ENCODE data around the gene IQSEC1.
A peak's percentile ranks its signal among the peaks of the same experiment; 100 is the strongest.

Gene IQSEC1

DNA sequence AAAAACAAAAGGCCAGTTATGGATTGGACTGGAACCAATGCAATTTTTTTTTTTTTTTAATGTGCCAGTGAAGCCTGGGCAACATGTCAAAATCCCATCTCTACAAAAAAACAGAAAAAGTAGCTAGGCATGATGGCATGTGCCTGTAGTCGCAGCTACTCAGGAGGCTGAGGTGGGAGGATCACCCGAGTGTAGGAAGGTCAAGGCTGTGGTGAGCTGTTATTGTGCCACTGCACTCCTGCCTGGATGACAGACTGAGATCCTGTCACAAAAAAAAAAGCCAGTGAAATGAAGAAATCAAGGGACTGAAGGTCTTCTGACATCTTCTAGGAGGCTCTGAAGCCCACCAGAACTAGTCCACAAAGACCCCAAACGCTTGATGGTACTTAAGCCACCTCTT lies 101.2 kb downstream of the IQSEC1 start:
- DNase-seq (ENCODE audit: low read depth in 2 of 2, low spot score in 1 of 2): no peak

DNA sequence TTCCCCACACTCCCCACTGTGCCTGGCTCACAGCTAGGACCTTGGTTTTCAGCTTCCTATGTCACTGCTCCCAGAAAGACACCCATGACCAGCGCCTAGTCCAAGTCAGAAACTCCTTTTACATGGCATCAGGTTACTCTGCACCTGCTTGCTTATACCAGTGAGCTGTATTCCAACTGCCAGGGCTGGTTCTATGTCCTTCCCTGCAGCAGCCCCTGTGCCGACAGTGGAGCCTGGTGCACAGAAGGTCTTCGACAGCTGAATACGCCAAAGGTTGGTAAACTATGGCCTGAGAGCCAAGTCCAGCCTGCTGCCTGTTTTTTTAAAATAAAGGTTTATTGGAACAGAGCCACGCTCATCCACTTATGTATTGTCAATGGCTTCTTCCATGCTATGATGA lies 102.5 kb downstream of the IQSEC1 start:
- DNase-seq (ENCODE audit: low read depth in 2 of 2, low spot score in 1 of 2): no peak

DNA sequence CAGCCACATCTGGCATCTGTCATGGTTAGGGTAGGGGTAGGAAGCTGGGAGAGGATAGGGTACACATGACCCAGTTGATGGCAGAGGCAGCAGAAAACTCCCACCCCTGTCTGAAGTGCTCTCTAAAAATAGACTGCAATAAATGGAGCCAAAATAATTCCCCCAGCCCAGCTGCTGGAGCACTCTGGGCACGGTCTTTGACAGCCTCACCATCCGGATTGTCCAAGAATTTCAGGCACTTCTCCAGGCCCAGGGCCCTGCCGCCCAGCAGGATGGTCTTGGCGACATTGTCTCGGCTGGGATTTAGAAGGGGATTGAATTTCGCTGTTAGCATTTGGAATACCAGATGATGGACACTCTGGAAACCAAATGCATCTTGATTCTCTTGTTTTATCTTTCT lies 103.7 kb downstream of the IQSEC1 start:
- no peak for DNase-seq (ENCODE audit: low read depth in 2 of 2, low spot score in 1 of 2)

DNA sequence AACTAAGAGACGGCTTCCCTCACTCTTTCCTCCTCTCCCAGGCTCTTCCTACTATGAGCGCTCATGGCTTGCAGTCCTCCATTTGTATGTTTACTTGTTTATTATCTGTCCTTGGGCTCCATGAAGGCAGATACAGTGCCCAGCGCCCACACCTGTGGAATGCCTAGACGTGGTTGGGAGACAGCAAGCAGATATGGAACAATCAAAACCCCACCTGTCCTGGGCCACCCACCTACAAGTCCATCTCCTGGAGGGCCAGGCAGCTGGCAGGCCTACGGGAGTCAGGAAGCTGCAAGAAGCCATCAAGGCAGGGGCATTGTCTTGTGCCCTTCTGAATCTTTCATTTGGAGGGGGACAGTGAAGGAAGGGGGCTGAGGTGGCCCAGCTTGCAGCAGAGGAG lies 104.7 kb downstream of the IQSEC1 start:
- no peak for DNase-seq (ENCODE audit: low read depth in 2 of 2, low spot score in 1 of 2)

DNA sequence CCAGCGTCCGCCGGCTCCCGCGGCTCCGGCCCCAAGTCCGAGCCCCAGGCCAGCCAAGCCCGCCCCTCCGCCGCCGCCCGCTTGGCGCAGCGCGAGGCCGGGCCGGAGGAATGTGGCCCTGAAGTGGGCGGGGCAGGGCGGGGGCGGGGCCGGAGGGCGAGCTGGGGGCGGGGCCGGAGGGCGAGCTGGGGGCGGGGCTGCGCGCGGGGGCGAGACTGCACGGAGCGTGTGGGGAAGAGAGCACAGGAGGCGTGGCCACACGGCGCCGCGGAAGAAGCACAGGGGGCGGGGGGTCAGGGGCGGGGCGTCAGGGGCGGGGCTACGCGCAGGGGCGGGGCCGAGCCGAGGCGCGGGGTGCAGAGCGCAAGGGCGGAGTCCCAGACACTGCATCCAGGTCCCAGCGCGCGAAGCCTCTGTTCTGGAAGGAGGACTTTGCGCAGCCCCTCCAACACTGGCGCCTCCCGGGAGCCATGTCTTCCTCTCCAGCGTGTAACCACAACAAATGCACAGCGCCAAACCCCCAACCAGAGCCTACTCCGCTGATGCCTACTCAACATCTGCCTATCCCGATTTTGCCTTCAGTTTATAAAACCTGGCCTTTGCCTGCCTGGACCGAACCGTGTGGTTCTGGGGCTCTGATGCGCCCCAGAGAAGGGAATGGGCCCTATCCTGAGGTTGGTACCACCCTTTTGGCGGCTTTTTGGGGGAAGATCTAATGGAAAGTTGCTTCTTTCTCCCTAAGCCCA lies 105.5 kb downstream of the IQSEC1 start:
- DNase-seq (ENCODE audit: low read depth in 2 of 2, low spot score in 1 of 2): peak; percentile 55 to 77

DNA sequence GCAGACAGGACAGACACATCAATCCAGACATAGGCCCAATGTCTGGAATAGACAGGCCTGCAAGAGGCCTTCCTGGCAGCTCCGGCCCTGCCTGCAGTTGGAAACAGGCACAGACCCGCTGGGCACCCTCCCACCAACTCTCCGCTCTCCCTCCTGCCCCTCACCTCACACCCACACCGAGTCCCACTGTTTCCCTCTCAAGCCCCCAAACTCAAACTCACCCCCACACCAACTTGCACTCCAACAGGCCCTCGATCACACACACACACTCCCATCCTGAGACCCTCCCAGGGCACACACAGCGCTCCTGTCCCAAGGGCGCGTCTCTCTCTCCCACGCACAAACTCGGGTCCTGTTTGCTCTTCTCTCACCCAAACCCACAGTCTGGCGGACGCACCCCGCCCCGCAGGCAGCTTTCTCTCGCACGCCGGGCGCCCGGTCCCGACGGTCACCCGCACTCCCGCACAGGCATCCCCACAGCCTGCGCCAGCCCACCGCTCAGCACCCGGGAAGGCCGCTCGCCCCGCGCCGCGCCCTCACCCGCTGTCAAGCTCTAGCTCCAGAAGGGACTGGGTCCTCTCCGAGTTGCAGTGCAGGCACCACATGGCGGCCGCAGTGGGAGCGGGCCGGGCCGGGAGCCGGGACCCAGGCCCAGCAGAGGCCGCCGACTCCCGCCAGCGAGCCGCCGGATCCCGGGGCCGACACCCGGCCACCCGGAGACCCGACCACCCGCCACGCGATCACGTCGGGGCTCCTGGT lies 106.2 kb downstream of the IQSEC1 start:
- no peak for DNase-seq (ENCODE audit: low read depth in 2 of 2, low spot score in 1 of 2)

DNA sequence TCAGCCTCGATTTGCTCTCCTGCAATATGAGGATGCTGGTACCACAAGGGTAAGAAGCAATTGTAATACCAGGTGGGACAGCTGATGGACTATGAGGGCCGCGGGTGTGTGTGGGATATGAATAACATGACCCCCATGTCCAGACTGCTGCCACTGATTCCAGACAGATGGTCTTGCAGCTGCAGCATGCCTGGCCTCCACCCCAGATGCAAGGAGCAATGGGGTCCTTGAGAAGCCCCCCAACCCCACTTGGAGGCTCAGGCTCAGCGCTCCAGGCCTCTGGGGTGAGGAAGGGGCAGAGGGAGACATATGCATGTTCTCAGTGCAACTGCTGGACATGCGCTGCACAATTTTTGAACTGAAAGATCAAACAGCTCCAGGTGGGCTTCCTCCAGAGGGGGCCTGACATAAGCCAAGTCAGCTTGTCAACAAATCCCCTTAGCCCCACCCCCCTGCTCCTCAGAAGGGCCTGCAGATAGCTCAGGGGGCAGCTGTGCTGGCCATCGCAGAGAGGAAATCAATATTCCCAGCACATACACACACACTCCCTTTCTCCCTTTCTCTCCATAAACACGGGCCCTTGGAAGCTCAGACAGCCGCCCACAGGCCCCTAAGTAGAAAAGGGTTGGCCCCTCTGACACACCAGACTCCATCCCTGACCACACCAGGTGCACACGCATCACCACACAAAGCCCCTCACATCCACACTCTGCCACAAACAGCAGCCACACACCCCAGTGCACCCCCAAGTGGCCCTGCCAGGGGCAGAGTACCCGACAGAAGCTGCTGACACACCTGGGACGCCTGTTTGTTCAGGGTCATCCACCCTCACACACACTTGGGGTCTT lies 107.0 kb downstream of the IQSEC1 start:
- DNase-seq (ENCODE audit: low read depth in 2 of 2, low spot score in 1 of 2): no peak

DNA sequence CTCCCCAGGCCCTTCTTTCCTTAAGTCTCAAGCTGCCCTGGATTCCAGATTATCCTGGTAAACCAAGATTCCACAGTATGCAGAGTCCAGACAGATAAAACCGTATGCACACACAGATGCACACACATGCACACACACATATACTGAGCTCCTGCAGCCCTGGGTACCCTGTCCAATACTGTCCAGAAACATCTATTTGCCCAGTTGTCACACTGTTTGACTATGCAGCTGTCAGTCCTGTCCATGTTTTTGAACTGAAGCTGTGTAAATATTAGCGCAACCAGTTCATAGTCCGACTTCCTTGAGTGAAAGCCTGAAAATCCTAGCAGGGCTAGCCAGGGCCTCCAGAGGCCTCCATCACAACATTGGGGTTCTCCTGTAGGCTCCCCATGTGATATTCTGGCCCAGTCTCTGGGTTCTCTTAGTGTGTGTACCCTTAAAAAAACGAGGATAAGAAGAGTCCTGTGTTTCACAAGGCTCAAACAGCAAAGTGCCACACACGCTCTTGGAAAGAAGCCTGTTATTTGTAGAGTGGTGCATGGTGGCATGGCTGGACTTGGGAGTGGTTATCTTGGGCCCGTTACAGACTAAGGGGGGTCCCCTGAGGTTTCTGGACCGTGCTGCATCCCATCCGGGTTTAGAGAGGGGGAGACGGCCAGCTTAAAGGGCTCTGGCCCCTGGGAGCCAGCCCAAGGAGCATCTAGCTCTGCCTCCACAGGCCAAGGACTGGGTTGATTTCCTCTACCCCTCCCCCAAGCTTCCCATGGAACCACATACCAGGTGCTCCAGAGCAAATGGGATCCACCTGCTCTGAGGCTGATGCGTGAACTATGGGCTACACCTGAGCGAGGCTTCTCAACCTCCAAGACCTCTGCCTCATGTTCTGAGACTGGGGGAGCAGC lies 108.3 kb downstream of the IQSEC1 start:
- no peak for DNase-seq (ENCODE audit: low read depth in 2 of 2, low spot score in 1 of 2)

DNA sequence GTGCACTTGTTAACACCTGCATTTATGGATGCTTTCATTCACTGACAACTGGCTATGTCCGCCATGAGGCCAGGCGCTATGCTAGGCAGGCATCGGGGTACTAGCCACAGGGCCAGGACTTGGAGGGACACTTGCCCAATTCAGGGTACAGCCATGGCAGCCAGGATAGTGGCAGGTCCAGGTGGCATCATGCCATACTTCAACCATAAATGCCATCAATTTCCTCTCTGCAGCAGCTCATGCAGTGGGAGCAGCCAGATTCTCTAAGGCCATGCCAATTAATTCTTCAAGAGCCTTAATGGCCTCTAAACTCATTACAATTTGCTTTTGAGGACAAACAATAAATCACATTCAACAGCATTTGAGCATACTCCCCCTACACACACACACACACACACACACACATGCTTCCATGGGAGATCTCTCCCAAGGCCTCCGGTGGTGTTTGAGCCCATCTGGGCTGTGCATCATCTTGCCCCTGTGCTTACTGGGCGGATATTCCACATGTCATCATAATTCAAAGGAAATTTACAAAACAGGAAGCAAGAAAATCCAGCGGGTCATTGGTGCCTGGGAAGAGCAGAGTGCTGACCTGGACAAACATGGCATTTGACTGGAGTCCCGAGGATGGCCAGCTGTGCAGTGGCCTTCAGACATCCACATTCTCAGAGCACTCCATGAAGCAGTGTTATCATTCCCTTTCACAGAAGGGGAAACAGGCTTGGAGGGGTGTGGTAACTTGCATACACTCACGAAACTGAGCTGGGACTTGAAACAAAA lies 109.1 kb downstream of the IQSEC1 start:
- DNase-seq (ENCODE audit: low read depth in 2 of 2, low spot score in 1 of 2): no peak

DNA sequence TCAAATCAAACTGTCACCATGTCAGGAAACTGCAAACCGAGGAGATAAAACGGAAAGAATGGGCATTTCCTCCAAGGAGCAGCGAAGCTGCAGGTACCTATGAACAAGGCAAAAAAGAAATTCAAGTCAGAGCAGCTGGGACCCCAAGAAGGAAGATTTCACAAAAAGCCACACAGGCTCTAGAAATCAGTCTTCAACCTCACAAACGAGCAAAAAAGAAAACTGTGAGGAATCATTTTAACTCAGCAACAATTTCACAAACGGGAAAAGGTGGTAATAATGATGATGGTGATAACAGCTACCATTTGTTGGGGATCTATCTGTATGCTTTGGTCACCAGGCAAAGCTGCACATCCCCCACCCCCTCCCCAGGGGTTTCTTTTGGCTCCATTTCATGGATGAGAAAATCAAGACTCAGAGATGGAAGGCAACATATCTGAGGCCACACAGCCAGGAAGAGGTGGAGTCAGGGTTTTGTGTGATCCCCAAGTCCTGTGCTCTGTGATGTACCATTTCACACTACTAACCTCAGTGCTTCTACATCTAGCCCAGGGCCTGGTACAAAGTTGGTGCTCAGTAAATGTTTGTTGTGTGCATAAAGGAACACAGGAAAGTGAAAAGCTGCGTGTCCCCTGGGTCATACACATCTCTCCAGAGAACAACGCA lies 109.9 kb downstream of the IQSEC1 start:
- DNase-seq (ENCODE audit: low read depth in 2 of 2, low spot score in 1 of 2): no peak

DNA sequence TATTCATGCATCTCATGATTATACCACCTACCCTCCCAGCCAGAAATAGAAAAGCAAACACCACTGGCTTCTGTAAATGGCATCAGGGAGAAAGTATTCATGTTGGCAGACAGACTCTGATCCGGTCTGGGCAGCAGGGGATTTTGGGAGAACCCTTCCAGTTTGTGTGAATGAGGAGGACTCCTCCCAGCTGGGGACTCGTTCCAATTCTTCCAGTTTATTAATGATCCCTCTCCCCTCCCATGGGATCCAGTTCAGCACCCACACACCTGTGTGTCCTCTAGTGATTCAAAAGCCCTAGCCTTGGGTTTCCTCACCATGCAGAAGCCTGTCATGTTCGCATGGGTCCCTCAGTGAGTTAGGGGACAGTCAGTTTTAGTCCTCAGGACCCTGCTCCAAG lies 110.9 kb downstream of the IQSEC1 start:
- no peak for DNase-seq (ENCODE audit: low read depth in 2 of 2, low spot score in 1 of 2)

DNA sequence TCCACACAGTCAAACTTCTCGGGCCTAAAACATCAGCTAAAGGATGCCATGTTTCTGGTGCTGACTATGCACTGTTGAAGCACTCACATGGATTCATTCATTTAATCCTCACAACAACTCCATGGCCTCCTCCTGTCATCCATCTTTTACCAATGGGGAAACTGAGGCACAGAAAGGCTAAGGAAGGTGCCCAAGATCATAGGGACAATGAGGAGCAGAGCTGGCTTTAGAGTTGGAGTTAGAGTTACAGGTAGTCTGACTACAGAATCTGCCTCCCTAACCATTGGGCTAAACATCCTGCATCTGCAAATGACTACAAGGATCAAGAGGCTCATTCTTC lies 111.6 kb downstream of the IQSEC1 start:
- DNase-seq (ENCODE audit: low read depth in 2 of 2, low spot score in 1 of 2): no peak

DNA sequence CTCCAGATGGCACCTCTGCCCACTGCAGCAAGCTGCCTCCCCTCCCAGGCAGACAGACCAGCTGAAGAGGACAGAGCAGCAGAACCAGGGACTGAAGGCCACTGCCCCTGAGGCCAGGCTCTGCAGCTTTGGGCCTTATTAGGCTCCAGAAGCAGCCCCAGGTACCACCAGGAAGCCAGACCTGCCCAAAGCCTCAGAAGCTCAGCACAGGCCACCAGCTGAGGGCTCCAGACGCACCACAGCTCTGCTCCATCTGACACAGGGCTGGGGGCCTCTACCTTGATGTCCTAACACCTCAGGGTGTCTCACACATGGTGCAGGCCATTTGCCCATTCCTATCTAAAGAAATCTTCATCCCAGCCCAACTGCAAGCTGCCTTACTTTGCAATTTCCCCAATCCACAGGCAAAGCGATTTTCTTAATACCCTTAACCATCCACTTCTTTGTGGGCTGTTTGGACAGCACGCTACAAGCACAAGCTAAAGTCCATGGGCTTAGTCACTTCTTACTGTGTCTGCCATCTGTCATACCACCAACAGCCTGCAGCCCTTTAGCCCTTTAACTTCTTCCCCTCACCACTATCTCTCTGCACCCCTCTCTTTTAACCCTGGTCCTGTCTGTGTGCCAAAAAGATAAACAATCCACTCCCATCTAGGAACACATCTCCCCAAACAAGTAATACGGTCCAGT lies 112.1 kb downstream of the IQSEC1 start:
- DNase-seq (ENCODE audit: low read depth in 2 of 2, low spot score in 1 of 2): no peak

DNA sequence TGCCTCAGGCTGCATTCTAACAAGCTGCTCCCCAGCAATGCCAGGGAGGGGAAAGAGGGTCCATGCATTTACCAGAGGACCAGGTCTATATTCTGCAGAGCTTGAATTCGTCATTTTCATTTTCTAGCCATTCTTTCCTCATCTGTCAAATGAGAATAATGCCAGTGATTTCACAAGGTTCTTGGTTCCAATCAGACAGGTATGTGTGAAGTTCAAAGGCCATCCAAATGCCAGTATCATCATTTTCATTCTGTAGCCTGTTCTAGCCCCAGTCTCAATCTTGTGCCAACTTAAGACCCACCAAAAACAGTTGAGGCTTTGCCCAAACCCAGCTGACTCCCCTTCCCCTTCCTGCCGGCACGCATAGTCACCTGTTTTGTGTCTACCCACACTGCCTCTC lies 112.7 kb downstream of the IQSEC1 start:
- no peak for DNase-seq (ENCODE audit: low read depth in 2 of 2, low spot score in 1 of 2)

DNA sequence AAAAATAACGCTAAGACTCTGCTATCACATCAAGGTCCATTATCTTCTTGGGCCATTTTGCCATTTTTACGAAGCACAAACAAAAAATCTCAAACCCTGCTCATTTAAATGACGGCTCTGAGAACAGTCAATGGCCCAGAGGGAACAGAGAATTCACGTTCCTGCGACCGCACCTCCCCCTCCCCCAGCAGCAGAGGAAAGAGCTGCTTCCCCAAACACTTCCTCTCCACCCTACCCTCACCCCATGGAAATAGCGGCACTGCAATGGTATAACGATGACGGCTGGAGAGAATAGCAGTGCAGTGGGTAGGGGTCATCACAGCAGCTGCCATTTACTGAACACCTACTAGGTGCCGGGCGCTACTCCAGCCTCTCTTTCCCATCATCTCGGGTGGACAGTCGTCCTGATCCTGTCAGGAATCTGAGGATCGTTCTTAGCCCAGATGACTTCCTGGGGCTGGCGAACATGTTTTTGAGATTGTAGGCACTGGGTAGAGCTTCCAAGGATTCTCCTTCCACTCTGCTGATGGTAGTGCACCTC lies 113.3 kb downstream of the IQSEC1 start:
- no peak for DNase-seq (ENCODE audit: low read depth in 2 of 2, low spot score in 1 of 2)

DNA sequence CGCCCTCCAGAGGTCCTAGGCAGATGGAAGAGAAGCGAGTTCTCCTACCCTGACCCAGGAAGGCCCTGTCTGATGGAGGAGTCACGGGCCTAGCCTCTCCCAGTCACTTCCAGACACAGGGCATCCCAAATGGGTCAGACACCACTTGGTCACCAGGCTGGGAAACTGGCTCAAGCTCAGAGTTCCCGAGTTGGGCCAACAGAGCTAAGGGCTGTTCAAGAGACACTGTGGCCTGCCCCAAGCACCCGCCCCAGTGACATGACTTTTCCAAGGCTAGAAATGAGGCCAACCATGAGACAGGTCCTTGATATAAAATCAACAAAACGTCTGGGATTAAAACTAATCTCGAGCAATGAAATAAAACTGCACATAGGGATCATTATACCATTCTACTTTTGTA lies 113.8 kb downstream of the IQSEC1 start:
- no peak for DNase-seq (ENCODE audit: low read depth in 2 of 2, low spot score in 1 of 2)

DNA sequence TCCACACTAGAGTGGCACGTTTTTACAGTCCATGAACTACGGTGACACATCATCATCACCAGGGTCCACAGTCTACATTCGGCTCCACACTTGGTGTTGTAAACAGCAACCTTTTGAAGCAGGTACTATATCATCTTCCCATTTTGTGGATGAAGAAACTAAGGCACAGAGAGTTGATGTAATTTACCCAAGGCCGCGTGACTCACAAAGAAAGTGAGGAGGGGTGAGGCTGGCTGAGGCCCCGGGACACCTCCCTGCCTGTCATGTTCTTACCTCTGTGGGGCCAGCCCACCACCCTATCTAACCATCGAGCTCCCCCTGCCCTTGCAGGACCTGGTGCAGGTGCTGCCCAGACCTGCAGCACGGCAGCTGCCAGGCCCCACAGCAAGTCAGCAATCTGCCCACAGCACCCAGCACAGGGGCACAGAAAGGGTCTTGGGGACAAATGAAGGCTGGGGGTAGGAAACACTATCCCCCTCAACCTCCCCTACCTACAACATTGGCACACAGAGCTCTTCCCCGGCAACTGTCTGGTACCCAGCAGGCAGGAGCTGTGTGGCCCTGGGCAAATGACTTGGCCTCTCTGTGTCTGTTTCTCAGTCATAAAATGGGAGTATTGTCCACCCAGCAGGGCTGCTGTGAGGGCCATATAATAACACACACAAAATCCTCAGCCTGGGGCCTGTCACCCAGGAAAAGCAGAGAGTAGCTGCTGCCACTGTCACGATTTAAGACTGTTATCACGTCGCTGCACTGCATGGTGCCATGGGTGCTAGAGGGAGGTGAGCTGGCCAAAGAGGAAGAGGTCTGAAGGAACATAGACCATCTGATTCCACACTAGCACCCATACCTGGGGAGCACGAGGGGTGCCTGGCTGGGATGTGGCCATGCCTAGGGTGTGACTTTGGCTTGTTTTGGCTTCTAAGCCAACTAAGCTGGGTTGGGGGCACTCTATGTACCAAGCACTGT lies 115.1 kb downstream of the IQSEC1 start:
- no peak for DNase-seq (ENCODE audit: low read depth in 2 of 2, low spot score in 1 of 2)

DNA sequence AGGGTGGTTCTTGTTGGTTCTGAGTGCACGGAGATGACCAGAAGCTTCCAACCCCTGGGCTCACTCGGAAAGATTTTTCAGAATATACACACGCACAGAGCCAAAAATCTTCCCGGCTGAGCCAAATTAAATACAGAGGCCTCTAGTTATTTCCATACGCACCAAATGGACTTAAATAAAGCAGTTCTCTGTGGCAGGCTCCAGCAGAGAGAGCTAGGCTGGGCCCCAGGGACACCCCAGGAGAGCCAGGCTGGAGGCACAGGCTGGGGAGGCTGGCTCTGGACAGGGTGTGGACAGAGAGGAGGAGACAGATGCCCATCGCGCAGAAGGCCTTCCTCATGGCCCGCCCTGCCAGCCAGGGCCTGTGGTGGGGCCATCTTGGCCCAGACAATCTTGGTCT lies 115.9 kb downstream of the IQSEC1 start:
- DNase-seq (ENCODE audit: low read depth in 2 of 2, low spot score in 1 of 2): no peak

Measured in stimulated activated CD8-positive, alpha-beta memory T cell treated with anti-CD3 and anti-CD28 coated beads, Interleukin-4, amount 100 ng/mL, for 4 hours (primary cell).